Astrocyte (in vitro differentiated cells and primary cell): ENCODE results near the gene KCNQ5. TPM values are rescaled to one million over a fixed set of nuclear protein-coding genes. Genes with fewer than 3 reads are reported as not detected.

Experiments used
- DNase-seq: peaks from one replicate; pipeline ENCODE4 v3.0.0-alpha.2; 2010; ENCODE audit warnings: low read depth
- FAIRE-seq: peaks from 2 replicates; lab custom pipeline; 2011; peaks lifted over from hg19 to GRCh38; lab: Jason Lieb, UNC
- H2AFZ ChIP-seq: 2 replicates; pipeline ENCODE4 v1.6.0; 2012; ENCODE audit warnings: low read depth, low read length, inconsistent platforms
- H3K27ac ChIP-seq: 2 replicates; pipeline ENCODE4 v1.5.1; 2011; ENCODE audit warnings: low read depth, low read length, inconsistent platforms
- H3K27me3 ChIP-seq: 2 replicates; pipeline ENCODE4 v1.6.0; 2011; ENCODE audit warnings: low read length, inconsistent platforms; ENCODE audit not compliant: insufficient read depth
- H3K36me3 ChIP-seq: 2 replicates; pipeline ENCODE4 v1.5.1; 2011; ENCODE audit warnings: low read length, inconsistent platforms; ENCODE audit not compliant: insufficient read depth
- H3K4me1 ChIP-seq: 2 replicates; pipeline ENCODE4 v1.5.1; 2011; ENCODE audit warnings: low read length, inconsistent platforms; ENCODE audit not compliant: insufficient read depth
- H3K4me2 ChIP-seq: 2 replicates; pipeline ENCODE4 v1.6.0; 2012; ENCODE audit warnings: low read length, inconsistent platforms
- H3K4me3 ChIP-seq: 2 replicates; pipeline ENCODE4 v1.5.1; 2011; ENCODE audit warnings: low read depth, mild to moderate bottlenecking, low read length, inconsistent platforms; ENCODE audit not compliant: insufficient read depth
- H3K79me2 ChIP-seq: 2 replicates; pipeline ENCODE4 v1.6.0; 2012; ENCODE audit warnings: mild to moderate bottlenecking, low read length, inconsistent platforms; ENCODE audit not compliant: insufficient read depth
- H3K9ac ChIP-seq: 2 replicates; pipeline ENCODE4 v1.6.0; 2012; ENCODE audit warnings: mild to moderate bottlenecking, low read length, inconsistent platforms
- H3K9me3 ChIP-seq: 2 replicates; pipeline ENCODE4 v1.5.1; 2012; ENCODE audit warnings: low read depth, mild to moderate bottlenecking, low read length, inconsistent platforms; ENCODE audit not compliant: insufficient read depth
- H4K20me1 ChIP-seq: 2 replicates; pipeline ENCODE4 v1.6.0; 2012; ENCODE audit warnings: low read length, inconsistent platforms; ENCODE audit not compliant: insufficient read depth
- H3K27ac Mint-ChIP-seq: one replicate; pipeline ENCODE4 v1.8.0; 2021; ENCODE audit warnings: mild to moderate bottlenecking, mixed read lengths; ENCODE audit not compliant: unreplicated experiment
- H3K27me3 Mint-ChIP-seq: one replicate; pipeline ENCODE4 v1.8.0; 2021; ENCODE audit warnings: low read depth, mixed read lengths; ENCODE audit not compliant: unreplicated experiment
- H3K36me3 Mint-ChIP-seq: one replicate; pipeline ENCODE4 v1.8.0; 2021; ENCODE audit warnings: low read depth, mixed read lengths; ENCODE audit not compliant: unreplicated experiment
- H3K4me1 Mint-ChIP-seq: one replicate; pipeline ENCODE4 v1.8.0; 2021; ENCODE audit warnings: low read depth, mixed read lengths; ENCODE audit not compliant: unreplicated experiment
- H3K4me3 Mint-ChIP-seq: one replicate; pipeline ENCODE4 v1.8.0; 2021; ENCODE audit warnings: mild to moderate bottlenecking, moderate library complexity, mixed read lengths; ENCODE audit not compliant: unreplicated experiment
- H3K9me3 Mint-ChIP-seq: one replicate; pipeline ENCODE4 v1.8.0; 2021; ENCODE audit warnings: mild to moderate bottlenecking, mixed read lengths; ENCODE audit not compliant: unreplicated experiment
- EZH2 ChIP-seq: IDR thresholded peaks from 2 replicates; pipeline ENCODE4 v1.6.1; 2012; ENCODE audit warnings: mild to moderate bottlenecking, low read length, inconsistent platforms; ENCODE audit not compliant: insufficient read depth
- total RNA-seq: library from RNA; stranded (reverse); gene quantifications from 2 replicates; pipeline ENCODE4 v1.2.1, GENCODE V29; 2021
- TF ChIP-seq, protein P1 (sequence below): IDR thresholded peaks from 2 replicates; pipeline ENCODE4 v1.5.1; 2011; ENCODE audit warnings: low read depth, mild to moderate bottlenecking, inconsistent platforms, low read length, moderate library complexity; ENCODE audit not compliant: insufficient read depth

KCNQ5 gene
- total RNA-seq, 1 donor from 2014 or later = 2.0 TPM

DNA sequence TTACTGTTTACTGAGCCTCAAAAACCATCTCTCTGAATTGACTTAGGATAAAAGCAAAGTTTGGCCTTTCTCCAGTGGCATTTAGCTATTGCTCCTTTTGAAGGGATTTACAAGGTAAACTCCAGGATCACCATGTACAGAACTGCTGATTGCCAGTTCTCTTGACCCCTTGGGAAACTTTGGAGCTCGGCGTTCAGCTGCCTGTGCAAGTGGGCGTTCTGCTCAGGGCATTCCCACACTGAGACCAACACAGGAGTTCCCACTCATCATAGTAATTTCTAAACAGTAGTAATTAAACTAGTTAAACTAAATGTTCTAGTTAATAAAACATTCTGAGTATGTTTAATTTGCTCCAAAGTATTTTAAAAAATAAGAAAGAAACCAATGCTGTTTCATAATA, 14.9 kb downstream of the KCNQ5 start:
- no peak overlapping the region for H3K4me3 Mint-ChIP-seq
- no peak overlapping the region for H3K4me2 ChIP-seq
- H3K4me1 ChIP-seq = no peaks in the 10 kb centered on the region
- TF ChIP-seq EZH2 = no peak
- TF ChIP-seq, protein P1, sequence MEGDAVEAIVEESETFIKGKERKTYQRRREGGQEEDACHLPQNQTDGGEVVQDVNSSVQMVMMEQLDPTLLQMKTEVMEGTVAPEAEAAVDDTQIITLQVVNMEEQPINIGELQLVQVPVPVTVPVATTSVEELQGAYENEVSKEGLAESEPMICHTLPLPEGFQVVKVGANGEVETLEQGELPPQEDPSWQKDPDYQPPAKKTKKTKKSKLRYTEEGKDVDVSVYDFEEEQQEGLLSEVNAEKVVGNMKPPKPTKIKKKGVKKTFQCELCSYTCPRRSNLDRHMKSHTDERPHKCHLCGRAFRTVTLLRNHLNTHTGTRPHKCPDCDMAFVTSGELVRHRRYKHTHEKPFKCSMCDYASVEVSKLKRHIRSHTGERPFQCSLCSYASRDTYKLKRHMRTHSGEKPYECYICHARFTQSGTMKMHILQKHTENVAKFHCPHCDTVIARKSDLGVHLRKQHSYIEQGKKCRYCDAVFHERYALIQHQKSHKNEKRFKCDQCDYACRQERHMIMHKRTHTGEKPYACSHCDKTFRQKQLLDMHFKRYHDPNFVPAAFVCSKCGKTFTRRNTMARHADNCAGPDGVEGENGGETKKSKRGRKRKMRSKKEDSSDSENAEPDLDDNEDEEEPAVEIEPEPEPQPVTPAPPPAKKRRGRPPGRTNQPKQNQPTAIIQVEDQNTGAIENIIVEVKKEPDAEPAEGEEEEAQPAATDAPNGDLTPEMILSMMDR = no peak
- no peaks in the 10 kb centered on the region for H3K9me3 Mint-ChIP-seq
- no peak overlapping the region for H2AFZ ChIP-seq
- no peaks in the 10 kb centered on the region for H3K4me1 Mint-ChIP-seq
- no peaks in the 10 kb centered on the region for H3K36me3 Mint-ChIP-seq
- FAIRE-seq = no peak
- H3K79me2 ChIP-seq = no peaks in the 10 kb centered on the region
- no peaks in the 10 kb centered on the region for H3K9me3 ChIP-seq
- peaks cover 3% of the 10 kb centered on the region for H3K27me3 Mint-ChIP-seq
- no peak for DNase-seq
- no peak overlapping the region for H3K4me3 ChIP-seq
- H3K27ac Mint-ChIP-seq = no peak overlapping the region
- no peaks in the 10 kb centered on the region for H3K27me3 ChIP-seq
- no peaks in the 10 kb centered on the region for H4K20me1 ChIP-seq
- H3K36me3 ChIP-seq = no peaks in the 10 kb centered on the region
- no peak overlapping the region for H3K9ac ChIP-seq
- no peak overlapping the region for H3K27ac ChIP-seq

GRCh38 chr6:72639920-72640614, 18.2 kb downstream of the KCNQ5 start:
- no peak overlapping the region for H3K4me3 Mint-ChIP-seq
- H3K36me3 ChIP-seq = no peaks in the 10 kb centered on the region
- H3K27ac Mint-ChIP-seq = no peak overlapping the region
- H3K4me2 ChIP-seq = no peak overlapping the region
- H2AFZ ChIP-seq = no peak overlapping the region
- H3K27me3 Mint-ChIP-seq = peaks cover 3% of the 10 kb centered on the region
- H3K4me1 ChIP-seq = no peaks in the 10 kb centered on the region
- TF ChIP-seq, protein P1 = no peak
- TF ChIP-seq EZH2 = no peak
- DNase-seq = no peak
- no peak overlapping the region for H3K9ac ChIP-seq
- H3K4me3 ChIP-seq = no peak overlapping the region
- no peaks in the 10 kb centered on the region for H3K36me3 Mint-ChIP-seq
- H3K9me3 ChIP-seq = no peaks in the 10 kb centered on the region
- H3K27ac ChIP-seq = no peak overlapping the region
- H3K79me2 ChIP-seq = no peaks in the 10 kb centered on the region
- no peak for FAIRE-seq
- no peaks in the 10 kb centered on the region for H3K4me1 Mint-ChIP-seq
- no peaks in the 10 kb centered on the region for H4K20me1 ChIP-seq
- no peaks in the 10 kb centered on the region for H3K9me3 Mint-ChIP-seq
- no peaks in the 10 kb centered on the region for H3K27me3 ChIP-seq

GRCh38 chr6:72640615-72640930, 18.7 kb downstream of the KCNQ5 start:
- H4K20me1 ChIP-seq = no peaks in the 10 kb centered on the region
- FAIRE-seq = no peak
- H3K4me1 Mint-ChIP-seq = no peaks in the 10 kb centered on the region

More at GRCh38 chr6:72640615-72640930, 18.7 kb downstream of the KCNQ5 start:
- Histone ChIP-seq H2AFZ (no peak overlapping the region), H3K9me3 (no peaks in the 10 kb centered on the region), H3K4me1 (no peaks in the 10 kb centered on the region), H3K4me3 (no peak overlapping the region), H3K9ac (no peak overlapping the region), H3K27ac (no peak overlapping the region), H3K36me3 (no peaks in the 10 kb centered on the region), H3K4me2 (no peak overlapping the region), H3K27me3 (no peaks in the 10 kb centered on the region), H3K79me2 (no peaks in the 10 kb centered on the region)
- Mint-ChIP-seq H3K36me3 (no peaks in the 10 kb centered on the region), H3K27ac (no peak overlapping the region), H3K4me3 (no peak overlapping the region), H3K9me3 (no peaks in the 10 kb centered on the region), H3K27me3 (peaks cover 3% of the 10 kb centered on the region)
- no peak for DNase-seq
- TF ChIP-seq EZH2 = no peak
- TF ChIP-seq, protein P1 = no peak
